GM23338 (cell line): Measurements from ENCODE around the gene CHAD. TPM values are rescaled to one million over a fixed set of nuclear protein-coding genes. Genes with fewer than 3 reads are reported as not detected.

ENCODE experiments used
- ATAC-seq: fragments of 200-7000 bp; cut with Tn5 transposase; 3 replicates; pipeline ENCODE4 v1.9.1; 2020
- DNase-seq: peaks from one replicate; pipeline ENCODE4 v3.0.0-alpha.2; 2015; ENCODE audit warnings: low spot score
- H2AFZ ChIP-seq: fragments of 200-600 bp; sonication (generic); 2 replicates; pipeline ENCODE4 v1.8.0; 2016; ENCODE audit warnings: antibody characterized with exemption, mild to moderate bottlenecking, moderate library complexity
- H3F3A ChIP-seq: fragments of 200-600 bp; sonication (generic); replicated peaks from 2 replicates; pipeline ENCODE4 v1.8.0; 2017; ENCODE audit warnings: antibody characterized with exemption, mixed run types, low read depth
- H3K27ac ChIP-seq: fragments of 200-600 bp; sonication (generic); 2 replicates; pipeline ENCODE4 v1.6.1; 2016; ENCODE audit warnings: low read depth
- H3K27me3 ChIP-seq: fragments of 200-600 bp; sonication (generic); 2 replicates; pipeline ENCODE4 v1.8.0; 2016; ENCODE audit warnings: mild to moderate bottlenecking, mixed run types, moderate library complexity; ENCODE audit not compliant: insufficient read depth
- H3K36me3 ChIP-seq: fragments of 200-600 bp; sonication (generic); 2 replicates; pipeline ENCODE4 v1.8.0; 2016; ENCODE audit warnings: mild to moderate bottlenecking; ENCODE audit not compliant: insufficient read depth
- H3K4me1 ChIP-seq: fragments of 200-600 bp; sonication (generic); 2 replicates; pipeline ENCODE4 v1.8.0; 2016; ENCODE audit warnings: mild to moderate bottlenecking, moderate library complexity; ENCODE audit not compliant: insufficient read depth
- H3K4me2 ChIP-seq: fragments of 200-600 bp; sonication (generic); 2 replicates; pipeline ENCODE4 v1.7.1; 2017; ENCODE audit warnings: mixed run types
- H3K4me3 ChIP-seq: fragments of 200-600 bp; sonication (generic); 2 replicates; pipeline ENCODE4 v1.6.1; 2016; ENCODE audit warnings: mixed run types
- H3K79me2 ChIP-seq: fragments of 200-600 bp; sonication (generic); replicated peaks from 2 replicates; pipeline ENCODE4 v1.8.0; 2017; ENCODE audit warnings: mild to moderate bottlenecking; ENCODE audit not compliant: insufficient read depth
- H3K9me2 ChIP-seq: fragments of 200-600 bp; sonication (generic); 2 replicates; pipeline ENCODE4 v1.8.0; 2017; ENCODE audit not compliant: insufficient read depth
- H4K20me1 ChIP-seq: fragments of 200-600 bp; sonication (generic); replicated peaks from 2 replicates; pipeline ENCODE4 v1.8.0; 2017; ENCODE audit warnings: mild to moderate bottlenecking; ENCODE audit not compliant: insufficient read depth
- H3K27ac Mint-ChIP-seq: 2 replicates; pipeline ENCODE4 v1.8.0; 2020; ENCODE audit warnings: inconsistent platforms, mild to moderate bottlenecking, moderate library complexity, mixed read lengths
- H3K27me3 Mint-ChIP-seq: 3 replicates; pipeline ENCODE4 v1.8.0; 2022; ENCODE audit warnings: low read depth, mild to moderate bottlenecking, moderate library complexity, mixed read lengths, inconsistent platforms; ENCODE audit not compliant: insufficient read depth, poor library complexity
- H3K36me3 Mint-ChIP-seq: 3 replicates; pipeline ENCODE4 v1.8.0; 2021; ENCODE audit warnings: low read depth, mild to moderate bottlenecking, inconsistent platforms, moderate library complexity, mixed read lengths
- H3K4me1 Mint-ChIP-seq: 3 replicates; pipeline ENCODE4 v1.8.0; 2020; ENCODE audit warnings: mild to moderate bottlenecking, inconsistent platforms, mixed read lengths
- H3K4me3 Mint-ChIP-seq: 3 replicates; pipeline ENCODE4 v1.8.0; 2021; ENCODE audit warnings: moderate library complexity, mild to moderate bottlenecking, inconsistent platforms, mixed read lengths
- H3K9me3 Mint-ChIP-seq: 3 replicates; pipeline ENCODE4 v1.8.0; 2020; ENCODE audit warnings: moderate library complexity, mild to moderate bottlenecking, inconsistent platforms, mixed read lengths
- CREB1 ChIP-seq: fragments of 250-450 bp; sonication (Bioruptor Pico); IDR thresholded peaks from 2 replicates; pipeline ENCODE4 v1.5.0; 2020; ENCODE audit warnings: low read depth, mild to moderate bottlenecking, moderate library complexity
- CTCF ChIP-seq, 2 experiments: fragments of 200-600 bp in 1 of 2; sonication (generic) in 1 of 2; conservative IDR thresholded peaks; 2 replicates each; pipeline versions ENCODE4 v1.5.1 to v1.6.1; 2016 to 2017; ENCODE audit warnings: antibody characterized with exemption in 2 of 2, low read depth in 2 of 2, mild to moderate bottlenecking in 2 of 2, moderate library complexity in 1 of 2
- ETS1 ChIP-seq: IDR thresholded peaks from 2 replicates; pipeline ENCODE4 v1.6.1; 2016; ENCODE audit warnings: antibody characterized with exemption
- EZH2 ChIP-seq: fragments of 200-600 bp; sonication (generic); IDR thresholded peaks from one replicate; pipeline ENCODE4 v1.8.0; 2017; ENCODE audit warnings: antibody characterized with exemption, mild to moderate bottlenecking, low read depth; ENCODE audit not compliant: unreplicated experiment
- EZH2phosphoT487 ChIP-seq: fragments of 200-600 bp; sonication (generic); IDR thresholded peaks from one replicate; pipeline ENCODE4 v1.8.1; 2018; ENCODE audit warnings: antibody characterized with exemption; ENCODE audit not compliant: unreplicated experiment
- JUNB ChIP-seq: IDR thresholded peaks from one replicate; pipeline ENCODE4 v1.6.1; 2016; ENCODE audit warnings: antibody characterized with exemption; ENCODE audit not compliant: unreplicated experiment
- NANOG ChIP-seq: IDR thresholded peaks from 2 replicates; pipeline ENCODE4 v1.6.1; 2016; ENCODE audit warnings: antibody characterized with exemption, borderline replicate concordance
- POLR2AphosphoS5 ChIP-seq: IDR thresholded peaks from 2 replicates; pipeline ENCODE4 v1.6.1; 2016; ENCODE audit warnings: antibody characterized with exemption, low read depth
- REST ChIP-seq: IDR thresholded peaks from one replicate; pipeline ENCODE4 v1.6.1; 2018; ENCODE audit warnings: antibody characterized with exemption; ENCODE audit not compliant: unreplicated experiment
- STAT1 ChIP-seq: IDR thresholded peaks from one replicate; pipeline ENCODE4 v1.6.1; 2016; ENCODE audit warnings: antibody characterized with exemption; ENCODE audit not compliant: unreplicated experiment
- ZNF114 ChIP-seq: fragments of 250-450 bp; sonication (Bioruptor Pico); IDR thresholded peaks from 2 replicates; pipeline ENCODE4 v1.5.0; 2020; ENCODE audit warnings: mild to moderate bottlenecking, moderate library complexity
- ZNF331 ChIP-seq: fragments of 250-450 bp; sonication (Bioruptor Pico); IDR thresholded peaks from 2 replicates; pipeline ENCODE4 v1.5.0; 2020; ENCODE audit warnings: low read depth, mild to moderate bottlenecking, moderate library complexity
- ZNF462 ChIP-seq: fragments of 250-450 bp; sonication (Bioruptor Pico); IDR thresholded peaks from 2 replicates; pipeline ENCODE4 v1.5.0; 2020; ENCODE audit warnings: mild to moderate bottlenecking, moderate library complexity
- polyA plus RNA-seq: library from polyadenylated mRNA; unstranded; fragments of >200 nt; fragmentation: Nextera tagmentation; extraction: Ambion mirVana; gene quantifications from 2 replicates; pipeline ENCODE4 v1.2.1, GENCODE V29; 2016
- total RNA-seq: library from RNA; depleted of rRNA; stranded (reverse); fragments of >200 nt; shearing (Covaris generic); gene quantifications from 2 replicates; pipeline ENCODE4 v1.2.3, GENCODE V29; 2014

CHAD gene
- total and polyA plus RNA-seq, 2 experiments from 2014 or later: 0.18 TPM; not detected in 1

- Histone ChIP-seq H3K4me1 (no peaks in the 10 kb centered on the region), H3F3A (no peaks in the 10 kb centered on the region), H3K4me3 (no peak overlapping the region), H3K4me2 (no peak overlapping the region), H3K36me3 (no peaks in the 10 kb centered on the region), H3K79me2 (no peaks in the 10 kb centered on the region), H2AFZ (no peak overlapping the region), H3K27ac (no peak overlapping the region), H3K27me3 (no peaks in the 10 kb centered on the region), H3K9me2 (no peaks in the 10 kb centered on the region), H4K20me1 (no peaks in the 10 kb centered on the region)
- DNase-seq: no peak
- TF ChIP-seq EZH2 (no peak), CTCF (conservative IDR thresholded peaks at IDR 0.05; ENCODE audit: low read depth in 2 of 2) (no peak), ZNF331 (CRISPR knock-in tag) (no peak), ZNF114 (CRISPR knock-in tag) (no peak), EZH2phosphoT487 (no peak), ZNF462 (CRISPR knock-in tag) (no peak), REST (no peak), POLR2AphosphoS5 (no peak), CREB1 (no peak), STAT1 (no peak), NANOG (no peak), JUNB (no peak), ETS1 (no peak)
- no peaks in the 10 kb centered on the region for H3K4me1 Mint-ChIP-seq
- H3K27me3 Mint-ChIP-seq: peaks cover 4% of the 10 kb centered on the region
- no peaks in the 10 kb centered on the region for H3K36me3 Mint-ChIP-seq
- H3K27ac Mint-ChIP-seq: no peak overlapping the region
- no peaks in the 10 kb centered on the region for H3K9me3 Mint-ChIP-seq
- no peak overlapping the region for H3K4me3 Mint-ChIP-seq
- ATAC-seq: no peak
Measured at GRCh38 chr17:50495918-50496317, 27.2 kb upstream of the CHAD start.
